GM18868 (cell line): ENCODE results near the gene MUS81.
"Not testable (repeated sequence)": the region's sequence is repeated elsewhere in the genome, so short reads cannot be mapped to it uniquely, and the experiment has no call there.

Experiments used
- ATAC-seq: cut with Tn5 transposase; IDR thresholded peaks from one replicate; pipeline ENCODE4 v1.9.1; 2021; ENCODE audit warnings: mild to moderate bottlenecking, moderate library complexity; ENCODE audit not compliant: unreplicated experiment

Gene MUS81

GRCh38 chr11:65847746-65848145 is 12.5 kb upstream of the MUS81 start:
- no peak for ATAC-seq

- not testable (repeated sequence) for ATAC-seq
Measured at GRCh38 chr11:65848693-65849092, 11.5 kb upstream of the MUS81 start.

- no peak for ATAC-seq
Measured at GRCh38 chr11:65849366-65849765, 10.9 kb upstream of the MUS81 start.

GRCh38 chr11:65849771-65850216 is 10.4 kb upstream of the MUS81 start:
- no peak for ATAC-seq

GRCh38 chr11:65850217-65851082 is 9.8 kb upstream of the MUS81 start:
- no peak for ATAC-seq

GRCh38 chr11:65851083-65851579 is 9.1 kb upstream of the MUS81 start:
- no peak for ATAC-seq

GRCh38 chr11:65851811-65852507 is 8.3 kb upstream of the MUS81 start:
- no peak for ATAC-seq

GRCh38 chr11:65852508-65853245 is 7.6 kb upstream of the MUS81 start:
- ATAC-seq, result no peak

- ATAC-seq, result no peak
Measured at GRCh38 chr11:65853246-65853979, 6.8 kb upstream of the MUS81 start.

- no peak for ATAC-seq
Measured at GRCh38 chr11:65854161-65854592, 6.1 kb upstream of the MUS81 start.

- no peak for ATAC-seq
Measured at GRCh38 chr11:65854852-65855837, 5.1 kb upstream of the MUS81 start.

- no peak for ATAC-seq
Measured at GRCh38 chr11:65855927-65856363, 4.3 kb upstream of the MUS81 start.

GRCh38 chr11:65856689-65857499 is 3.3 kb upstream of the MUS81 start:
- ATAC-seq, result no peak

- ATAC-seq, result peak; percentile 2
Measured at GRCh38 chr11:65857500-65857852, 2.8 kb upstream of the MUS81 start.

GRCh38 chr11:65857853-65858680 is 2.2 kb upstream of the MUS81 start, which contains the start of gene CFL1:
TSS of gene CFL1 (minus strand) at chr11:65858180. CDS start at chr11:65858099, 81 bp downstream.
- peak; percentile 51 for ATAC-seq

GRCh38 chr11:65858681-65859087 is 1.5 kb upstream of the MUS81 start:
- no peak for ATAC-seq

- peak; percentile 52 for ATAC-seq
Measured at GRCh38 chr11:65859095-65859811, 980 bp upstream of the MUS81 start.
